Kidney (tissue), 14 donors: ENCODE data around the gene TCF7L2. TPM values are rescaled to one million over a fixed set of nuclear protein-coding genes. Genes with fewer than 3 reads are reported as not detected.

Experiments
- DNase-seq, 5 donors: peaks; one replicate each; pipeline ENCODE4 v3.0.0-alpha.2; 2013 to 2020
- FAIRE-seq: peaks from 2 replicates; lab custom pipeline; 2012; peaks lifted over from hg19 to GRCh38; lab: Jason Lieb, UNC
- H3K27ac ChIP-seq, 2 donors: one replicate each; pipeline ENCODE4 v1.7.0; 2013; ENCODE audit warnings: low read depth in 2 of 2, low read length in 2 of 2, inconsistent platforms in 1 of 2
- H3K27me3 ChIP-seq: one replicate; pipeline ENCODE4 v1.7.1; 2013; ENCODE audit warnings: low read length, inconsistent platforms; ENCODE audit not compliant: control insufficient read depth, insufficient read depth
- H3K36me3 ChIP-seq, 3 donors: one replicate each; pipeline versions ENCODE4 v1.7.0 to v1.7.1; 2013; ENCODE audit warnings: low read length in 3 of 3, control low read depth in 1 of 3, inconsistent platforms in 1 of 3; ENCODE audit not compliant: insufficient read depth in 3 of 3, control insufficient read depth in 2 of 3
- H3K4me1 ChIP-seq, 3 donors: one replicate each; pipeline versions ENCODE4 v1.7.0 to v1.7.1; 2013; ENCODE audit warnings: low read length in 3 of 3, inconsistent platforms in 1 of 3, low read depth in 1 of 3; ENCODE audit not compliant: control insufficient read depth in 2 of 3, insufficient read depth in 2 of 3
- H3K4me3 ChIP-seq, 3 donors: one replicate each; pipeline versions ENCODE4 v1.7.0 to v1.8.1; 2013; ENCODE audit warnings: low read length in 3 of 3, control low read depth in 1 of 3, inconsistent platforms in 1 of 3
- H3K9ac ChIP-seq, 3 donors: one replicate each; pipeline versions ENCODE4 v1.7.0 to v1.7.1; 2013; ENCODE audit warnings: low read length in 3 of 3, control low read depth in 1 of 3, inconsistent platforms in 1 of 3
- H3K9me3 ChIP-seq, 3 donors: one replicate each; pipeline versions ENCODE4 v1.7.0 to v1.7.1; 2013; ENCODE audit warnings: low read length in 3 of 3, control low read depth in 1 of 3, inconsistent platforms in 1 of 3; ENCODE audit not compliant: control insufficient read depth in 2 of 3, insufficient read depth in 1 of 3
- intact Hi-C: fragments of 100-400 bp; cut with DNase I; formaldehyde crosslinking; loops from one replicate; pipeline ENCODE4 v1.11.1; 2022
- polyA plus RNA-seq: library from polyadenylated mRNA; stranded (reverse); fragments of 350-450 nt; fragmentation: Illumina TruSeq; extraction: RNeasy Lipid Tissue Mini Kit (QIAGEN cat#74804); gene quantifications from one replicate; pipeline ENCODE4 v1.2.3, GENCODE V29; 2014; ENCODE audit warnings: low read depth, low replicate concordance; ENCODE audit not compliant: insufficient read depth
- total RNA-seq: library from RNA; stranded (reverse); fragmentation: NEBNext Ultra II Directional; extraction: Animal tissue kit (Norgen Biotek cat#: 25700); gene quantifications from one replicate; pipeline ENCODE4 v1.2.1, GENCODE V29; 2021
- TF ChIP-seq, protein P1 (sequence below): IDR thresholded peaks from 3 replicates; pipeline ENCODE4 v1.5.1; 2012; ENCODE audit warnings: mild to moderate bottlenecking, moderate library complexity, borderline replicate concordance; ENCODE audit not compliant: insufficient read depth; ENCODE audit errors: extremely low read depth
- donor health status: control.
- donor health status: control.
- donor health status: control.
- donor health status: control.
- donor health status: control.
- donor health status: DM: yes; HTN: yes; CAD: no.
- donor health status: Normal renal cell carcinoma (clear cell type).

The TCF7L2 gene
- total and polyA plus RNA-seq, 2 donors from 2014 or later, result 6.5 to 32.4 TPM

GRCh38 chr10:112999102-112999501 lies 49.1 kb downstream of the TCF7L2 start:
- H3K36me3 ChIP-seq, result no peaks in the 10 kb centered on the region
- FAIRE-seq (no peak), DNase-seq (no peak)
- peaks cover 5 to 25% (median 16%) of the 10 kb centered on the region in 3 donors for H3K4me1 ChIP-seq
- no peaks in the 10 kb centered on the region for H3K9me3 ChIP-seq
- TF ChIP-seq, protein P1, sequence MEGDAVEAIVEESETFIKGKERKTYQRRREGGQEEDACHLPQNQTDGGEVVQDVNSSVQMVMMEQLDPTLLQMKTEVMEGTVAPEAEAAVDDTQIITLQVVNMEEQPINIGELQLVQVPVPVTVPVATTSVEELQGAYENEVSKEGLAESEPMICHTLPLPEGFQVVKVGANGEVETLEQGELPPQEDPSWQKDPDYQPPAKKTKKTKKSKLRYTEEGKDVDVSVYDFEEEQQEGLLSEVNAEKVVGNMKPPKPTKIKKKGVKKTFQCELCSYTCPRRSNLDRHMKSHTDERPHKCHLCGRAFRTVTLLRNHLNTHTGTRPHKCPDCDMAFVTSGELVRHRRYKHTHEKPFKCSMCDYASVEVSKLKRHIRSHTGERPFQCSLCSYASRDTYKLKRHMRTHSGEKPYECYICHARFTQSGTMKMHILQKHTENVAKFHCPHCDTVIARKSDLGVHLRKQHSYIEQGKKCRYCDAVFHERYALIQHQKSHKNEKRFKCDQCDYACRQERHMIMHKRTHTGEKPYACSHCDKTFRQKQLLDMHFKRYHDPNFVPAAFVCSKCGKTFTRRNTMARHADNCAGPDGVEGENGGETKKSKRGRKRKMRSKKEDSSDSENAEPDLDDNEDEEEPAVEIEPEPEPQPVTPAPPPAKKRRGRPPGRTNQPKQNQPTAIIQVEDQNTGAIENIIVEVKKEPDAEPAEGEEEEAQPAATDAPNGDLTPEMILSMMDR, result no peak
- intact Hi-C loops, result no loop called here
- H3K4me3 ChIP-seq, result no peak overlapping the region
- no peaks in the 10 kb centered on the region for H3K27me3 ChIP-seq
- H3K9ac ChIP-seq, result no peak overlapping the region
- no peak overlapping the region for H3K27ac ChIP-seq

- DNase-seq (no peak), FAIRE-seq (no peak)
- Histone ChIP-seq H3K36me3 (no peaks in the 10 kb centered on the region), H3K9me3 (no peaks in the 10 kb centered on the region), H3K4me1 (peaks cover 5 to 26% (median 16%) of the 10 kb centered on the region in 3 donors), H3K27ac (peak overlapping the region in 1 of 2 donors; percentile 8), H3K4me3 (no peak overlapping the region), H3K27me3 (no peaks in the 10 kb centered on the region), H3K9ac (no peak overlapping the region)
- TF ChIP-seq, protein P1, result no peak
- intact Hi-C loops, result no loop called here
Observed at GRCh38 chr10:113000442-113000841, 50.4 kb downstream of the TCF7L2 start.

- peaks cover 5 to 26% (median 16%) of the 10 kb centered on the region in 3 donors for H3K4me1 ChIP-seq
- DNase-seq, result peak in 3 of 5 donors; percentile 71 to 75 (median 73)
- H3K27me3 ChIP-seq, result no peaks in the 10 kb centered on the region
- H3K4me3 ChIP-seq, result peak overlapping the region in 1 of 3 donors; percentile 6
- TF ChIP-seq, protein P1, result peak; percentile 7
- H3K9ac ChIP-seq, result no peak overlapping the region
- peak overlapping the region in 1 of 2 donors; percentile 8 for H3K27ac ChIP-seq
- no peaks in the 10 kb centered on the region for H3K9me3 ChIP-seq
- no peaks in the 10 kb centered on the region for H3K36me3 ChIP-seq
- intact Hi-C loops, result no loop called here
- FAIRE-seq, result no peak
Observed at GRCh38 chr10:113000876-113001598, 51.0 kb downstream of the TCF7L2 start.
